ENCODE results near the gene SCPEP1.

Gene SCPEP1

GRCh38 chr17:57020208-57020607 is 42.3 kb downstream of the SCPEP1 start:
- H3K27ac ChIP-seq: no peak overlapping the region
- TF ChIP-seq CTCF (IDR thresholded peaks at IDR 0.05) (no peak), ZFX (IDR thresholded peaks at IDR 0.05; ENCODE audit: borderline replicate concordance) (no peak)

GRCh38 chr17:57021226-57021940 is 43.5 kb downstream of the SCPEP1 start:
- TF ChIP-seq ZFX (IDR thresholded peaks at IDR 0.05; ENCODE audit: borderline replicate concordance) (no peak), CTCF (IDR thresholded peaks at IDR 0.05) (no peak)
- H3K27ac ChIP-seq: peak overlapping the region; percentile 78

- TF ChIP-seq CTCF (IDR thresholded peaks at IDR 0.05): no peak
- H3K27ac ChIP-seq: no peak overlapping the region
Observed at GRCh38 chr17:57025876-57026275, 47.9 kb downstream of the SCPEP1 start.

- no peak overlapping the region for H3K27ac ChIP-seq
- no peak for TF ChIP-seq CTCF (IDR thresholded peaks at IDR 0.05)
- no peak for TF ChIP-seq ZFX (IDR thresholded peaks at IDR 0.05; ENCODE audit: borderline replicate concordance)
Observed at GRCh38 chr17:57027852-57028251, 49.9 kb downstream of the SCPEP1 start.

GRCh38 chr17:57032343-57032742 is 54.4 kb downstream of the SCPEP1 start:
- no peak overlapping the region; the same call in 1 of the 2 replicates for H3K27ac ChIP-seq
- TF ChIP-seq CTCF (IDR thresholded peaks at IDR 0.05): no peak
- TF ChIP-seq ZFX (IDR thresholded peaks at IDR 0.05; ENCODE audit: borderline replicate concordance): no peak

- H3K27ac ChIP-seq: peak overlapping the region; percentile 41
- TF ChIP-seq ZFX (IDR thresholded peaks at IDR 0.05; ENCODE audit: borderline replicate concordance) (no peak), CTCF (IDR thresholded peaks at IDR 0.05) (no peak)
Observed at GRCh38 chr17:57033296-57033695, 55.4 kb downstream of the SCPEP1 start.

- H3K27ac ChIP-seq: peak overlapping the region; percentile 74
- TF ChIP-seq CTCF (IDR thresholded peaks at IDR 0.05): no peak
- TF ChIP-seq ZFX (IDR thresholded peaks at IDR 0.05; ENCODE audit: borderline replicate concordance): no peak
Observed at GRCh38 chr17:57034807-57035754, 57.1 kb downstream of the SCPEP1 start.

All from 22Rv1 (cell line).